Stomach (tissue), 4 donors: ENCODE data around the gene KCTD20.

Experiments
- EP300 ChIP-seq: sonication (generic); formaldehyde crosslinking; IDR thresholded peaks from one replicate; pipeline ENCODE4 v1.6.1; 2017; ENCODE audit warnings: antibody characterized with exemption
- POLR2A ChIP-seq, 4 donors: fragments of 450-650 bp; IDR thresholded peaks; one replicate each; pipeline ENCODE4 v1.6.1; 2016; ENCODE audit warnings: antibody characterized with exemption in 4 of 4, control low read depth in 2 of 4, mild to moderate bottlenecking in 1 of 4, moderate library complexity in 1 of 4
- TF ChIP-seq, protein P1 (sequence below), 7 experiments: fragments of 450-650 bp in 4 of 7; fragments of 200-600 bp in 3 of 7; sonication (generic) in 3 of 7; IDR thresholded peaks; one replicate each; pipeline ENCODE4 v1.5.1; 2016 to 2019; ENCODE audit warnings: antibody characterized with exemption in 7 of 7, control low read depth in 2 of 7, mild to moderate bottlenecking in 1 of 7

DNA sequence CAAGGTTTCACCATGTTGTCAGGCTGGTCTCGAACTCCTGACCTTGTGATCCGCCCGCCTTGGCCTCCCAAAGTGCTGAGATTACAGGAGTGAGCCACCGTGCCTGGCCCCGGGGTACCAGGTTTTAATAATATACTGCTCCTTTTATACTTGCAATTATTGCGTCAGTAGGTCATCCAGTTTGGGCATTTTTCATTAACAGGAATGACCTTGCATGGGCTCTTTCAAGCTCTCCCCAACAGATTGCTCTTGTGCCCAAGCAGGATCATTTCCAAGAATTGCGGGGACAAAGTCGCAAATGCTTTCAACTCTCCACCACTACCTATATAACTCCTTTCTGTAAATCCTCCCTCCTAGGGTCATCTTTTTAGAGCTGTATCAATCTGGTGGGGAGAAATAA, 80.7 kb downstream of the KCTD20 start:
- TF ChIP-seq EP300 (no peak), POLR2A (IDR thresholded peaks at IDR 0.05) (no peak)
- TF ChIP-seq, protein P1, sequence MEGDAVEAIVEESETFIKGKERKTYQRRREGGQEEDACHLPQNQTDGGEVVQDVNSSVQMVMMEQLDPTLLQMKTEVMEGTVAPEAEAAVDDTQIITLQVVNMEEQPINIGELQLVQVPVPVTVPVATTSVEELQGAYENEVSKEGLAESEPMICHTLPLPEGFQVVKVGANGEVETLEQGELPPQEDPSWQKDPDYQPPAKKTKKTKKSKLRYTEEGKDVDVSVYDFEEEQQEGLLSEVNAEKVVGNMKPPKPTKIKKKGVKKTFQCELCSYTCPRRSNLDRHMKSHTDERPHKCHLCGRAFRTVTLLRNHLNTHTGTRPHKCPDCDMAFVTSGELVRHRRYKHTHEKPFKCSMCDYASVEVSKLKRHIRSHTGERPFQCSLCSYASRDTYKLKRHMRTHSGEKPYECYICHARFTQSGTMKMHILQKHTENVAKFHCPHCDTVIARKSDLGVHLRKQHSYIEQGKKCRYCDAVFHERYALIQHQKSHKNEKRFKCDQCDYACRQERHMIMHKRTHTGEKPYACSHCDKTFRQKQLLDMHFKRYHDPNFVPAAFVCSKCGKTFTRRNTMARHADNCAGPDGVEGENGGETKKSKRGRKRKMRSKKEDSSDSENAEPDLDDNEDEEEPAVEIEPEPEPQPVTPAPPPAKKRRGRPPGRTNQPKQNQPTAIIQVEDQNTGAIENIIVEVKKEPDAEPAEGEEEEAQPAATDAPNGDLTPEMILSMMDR (IDR thresholded peaks at IDR 0.05): no peak
